ENCODE data around the gene LGALS1. TPM values are rescaled to one million over a fixed set of nuclear protein-coding genes. Genes with fewer than 3 reads are reported as not detected.

Gene LGALS1
- total RNA-seq, 1 experiment from 2014 or later, result 61.4 TPM

- H3K9me3 Mint-ChIP-seq (ENCODE audit: low read depth, unreplicated experiment), result no peaks in the 10 kb centered on the region
- H3K4me3 Mint-ChIP-seq (ENCODE audit: low read depth, unreplicated experiment), result peak within 1 kb of the TSS; percentile 94
- CTCF ChIA-PET, result interaction anchor here (0.6 to 1.2 kb wide), 10 partner anchors 9 to 1014 kb away, joined by 3 to 26 read pairs (median 3); partner anchors contain the start of genes GCAT, LGALS2 and PDXP
- no peak for TF ChIP-seq CTCF (IDR thresholded peaks at IDR 0.05; ENCODE audit: unreplicated experiment)
- H3K27ac Mint-ChIP-seq (ENCODE audit: unreplicated experiment), result peak within 1 kb of the TSS; percentile 72
- intact Hi-C loops (cut with micrococcal nuclease; ENCODE audit: unreplicated experiment), result no loop called here
- peak; percentile 84 for DNase-seq
- H3K27me3 Mint-ChIP-seq (ENCODE audit: unreplicated experiment), result no peaks in the 10 kb centered on the region
- TSS peak; percentile 91 for BruUV-seq (replicated peaks)
- peaks cover 49% of the 10 kb centered on the region for H3K36me3 Mint-ChIP-seq (ENCODE audit: insufficient read depth, unreplicated experiment)
- H3K4me1 Mint-ChIP-seq (ENCODE audit: low read depth, unreplicated experiment), result peaks cover 48% of the 10 kb centered on the region
Observed at GRCh38 chr22:37686002-37686982, 10.9 kb downstream of the LGALS1 start, which contains the start of gene NOL12. Gene NOL12 (plus strand): TSS chr22:37686343. CDS start chr22:37686393, 50 bp downstream.

GRCh38 chr22:37690407-37690806 lies 15.0 kb downstream of the LGALS1 start:
- H3K4me3 Mint-ChIP-seq (ENCODE audit: low read depth, unreplicated experiment), result no peak overlapping the region
- peaks cover 59% of the 10 kb centered on the region for H3K36me3 Mint-ChIP-seq (ENCODE audit: insufficient read depth, unreplicated experiment)

GRCh38 chr22:37690901-37691504 lies 15.6 kb downstream of the LGALS1 start:
- intact Hi-C loops (cut with micrococcal nuclease; ENCODE audit: unreplicated experiment), result no loop called here
- no peaks in the 10 kb centered on the region for H3K27me3 Mint-ChIP-seq (ENCODE audit: unreplicated experiment)

More at GRCh38 chr22:37690407-37690806, 15.0 kb downstream of the LGALS1 start:
- intact Hi-C loops (cut with micrococcal nuclease; ENCODE audit: unreplicated experiment), result no loop called here
- CTCF ChIA-PET, result no interaction called here
- DNase-seq, result no peak
- Mint-ChIP-seq H3K27ac (ENCODE audit: unreplicated experiment) (no peak overlapping the region), H3K9me3 (ENCODE audit: low read depth, unreplicated experiment) (no peaks in the 10 kb centered on the region), H3K4me1 (ENCODE audit: low read depth, unreplicated experiment) (peaks cover 42% of the 10 kb centered on the region), H3K27me3 (ENCODE audit: unreplicated experiment) (no peaks in the 10 kb centered on the region)
- no peak for TF ChIP-seq CTCF (IDR thresholded peaks at IDR 0.05; ENCODE audit: unreplicated experiment)
- BruUV-seq (replicated peaks), result no TSS peak

More at GRCh38 chr22:37690901-37691504, 15.6 kb downstream of the LGALS1 start:
- H3K27ac Mint-ChIP-seq (ENCODE audit: unreplicated experiment), result no peak overlapping the region
- BruUV-seq (replicated peaks), result no TSS peak
- CTCF ChIA-PET, result no interaction called here
- peaks cover 58% of the 10 kb centered on the region for H3K36me3 Mint-ChIP-seq (ENCODE audit: insufficient read depth, unreplicated experiment)
- no peak for TF ChIP-seq CTCF (IDR thresholded peaks at IDR 0.05; ENCODE audit: unreplicated experiment)
- no peak overlapping the region for H3K4me3 Mint-ChIP-seq (ENCODE audit: low read depth, unreplicated experiment)
- H3K9me3 Mint-ChIP-seq (ENCODE audit: low read depth, unreplicated experiment), result no peaks in the 10 kb centered on the region
- H3K4me1 Mint-ChIP-seq (ENCODE audit: low read depth, unreplicated experiment), result peaks cover 37% of the 10 kb centered on the region
- DNase-seq, result no peak
